NCI-H2196 treated with DMSO at 0.1 percent for 48 hours (cell line): ENCODE measurements around the gene PPP1CA.

ENCODE experiments used
- DNase-seq: peaks from one replicate; lab custom pipeline; 2025; ENCODE audit not compliant: unreplicated experiment; lab: John Stamatoyannopoulos, UW

PPP1CA gene

GRCh38 chr11:67370351-67371076, 31.1 kb downstream of the PPP1CA start:
- DNase-seq: no peak

- no peak for DNase-seq
These were observed 31.8 kb downstream of the PPP1CA start for GRCh38 chr11:67369801-67370284.

DNA sequence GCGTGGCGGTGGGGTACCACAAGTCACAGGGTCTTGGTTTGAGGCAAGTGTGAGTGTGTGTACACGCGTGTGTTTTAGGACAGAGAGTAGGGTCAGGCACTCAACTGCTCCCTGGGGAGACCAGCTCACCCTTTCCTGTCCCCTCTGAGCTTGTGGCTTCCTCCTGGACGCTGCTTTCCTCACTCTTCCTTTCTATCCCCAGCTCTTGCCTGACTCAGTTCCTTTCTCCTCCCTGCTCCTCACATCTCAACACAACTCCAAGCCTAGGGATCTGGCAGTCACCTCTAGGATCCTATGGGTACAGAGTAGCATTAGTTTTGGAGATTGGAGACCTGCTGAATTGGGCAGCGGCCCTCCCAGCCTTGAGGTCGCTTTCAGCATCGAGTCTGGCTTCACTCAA, 32.4 kb downstream of the PPP1CA start:
- no peak for DNase-seq

- no peak for DNase-seq
These were observed 33.0 kb downstream of the PPP1CA start for GRCh38 chr11:67368621-67369020.

DNA sequence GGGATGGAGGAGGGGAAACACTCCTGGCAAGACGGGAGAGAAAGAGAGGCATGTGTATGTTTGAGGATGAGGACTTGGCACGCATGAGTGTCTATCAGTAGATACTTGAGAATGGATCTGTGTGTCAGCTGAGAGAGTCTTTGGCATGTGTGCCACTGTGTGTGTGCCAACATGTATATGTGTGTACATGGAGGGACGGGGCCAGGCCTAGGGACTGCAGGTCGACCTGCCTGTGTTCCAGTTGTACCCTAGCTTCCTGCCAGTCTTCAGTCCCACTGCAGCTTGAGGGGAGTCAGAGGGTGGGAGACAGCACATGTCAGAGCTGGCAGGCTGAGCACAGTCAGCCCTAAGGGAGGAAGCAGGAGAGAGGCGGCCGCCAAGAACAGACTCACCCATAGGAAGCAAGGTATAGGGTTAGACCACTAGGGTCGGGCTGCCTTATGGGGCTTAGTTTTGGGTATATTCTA, 33.9 kb downstream of the PPP1CA start:
- DNase-seq: no peak

GRCh38 chr11:67366961-67367760, 34.5 kb downstream of the PPP1CA start:
- DNase-seq: no peak

DNA sequence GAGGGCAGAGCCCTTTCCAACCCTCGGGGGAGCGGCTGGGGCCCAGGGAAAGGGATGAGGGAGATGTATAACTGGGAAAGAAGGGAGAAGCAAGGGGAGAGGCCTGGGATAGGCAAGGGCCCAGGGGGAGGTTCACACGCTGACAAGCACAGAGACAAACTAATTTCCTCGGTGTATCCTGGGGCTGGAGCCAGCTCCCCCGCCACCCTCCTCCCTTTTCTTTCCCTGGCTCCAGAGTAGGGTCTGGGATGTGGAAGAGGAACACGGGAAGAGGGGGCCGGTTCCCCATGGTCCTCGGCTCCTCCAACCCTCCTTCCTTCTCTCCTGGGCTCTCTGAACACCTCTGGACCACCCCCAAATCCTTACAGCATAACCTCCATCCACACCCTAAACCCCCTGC, 35.1 kb downstream of the PPP1CA start:
- DNase-seq: no peak

DNA sequence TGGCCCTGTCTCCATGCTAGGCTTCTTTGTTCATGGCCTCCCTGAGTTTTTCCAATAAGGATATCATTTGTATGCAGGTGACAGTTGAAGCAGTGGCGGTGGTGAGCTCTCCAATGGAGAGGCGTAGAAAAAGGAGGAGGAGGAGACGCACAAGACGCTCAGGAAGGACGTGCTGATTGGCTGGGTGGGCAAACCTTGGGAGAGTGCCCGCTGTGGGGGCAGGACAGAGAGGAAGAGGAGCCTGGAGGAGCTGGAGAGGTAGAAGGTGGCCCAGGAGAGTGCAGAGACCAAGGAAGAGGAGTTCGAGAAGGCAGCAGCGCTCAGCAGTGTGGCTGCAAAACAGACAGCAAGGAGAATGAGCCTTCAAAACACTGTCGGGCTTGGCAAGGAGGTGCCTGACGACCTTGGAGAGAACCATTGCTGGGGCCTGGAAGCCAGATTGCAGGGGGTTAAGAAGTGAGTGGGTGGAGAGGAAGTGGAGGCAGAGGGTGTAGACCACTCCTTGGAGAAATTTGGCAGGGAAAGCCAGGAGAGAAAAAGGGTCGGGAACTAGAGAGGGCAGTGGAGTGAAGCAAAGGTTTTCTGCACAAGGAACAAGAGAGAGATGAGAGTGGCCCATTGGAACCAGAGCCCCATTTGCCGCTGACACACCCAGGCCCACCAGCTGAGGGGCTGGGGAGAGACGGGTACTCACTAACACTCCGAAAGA, 35.8 kb downstream of the PPP1CA start:
- no peak for DNase-seq

GRCh38 chr11:67364783-67365722, 36.6 kb downstream of the PPP1CA start:
- no peak for DNase-seq

DNA sequence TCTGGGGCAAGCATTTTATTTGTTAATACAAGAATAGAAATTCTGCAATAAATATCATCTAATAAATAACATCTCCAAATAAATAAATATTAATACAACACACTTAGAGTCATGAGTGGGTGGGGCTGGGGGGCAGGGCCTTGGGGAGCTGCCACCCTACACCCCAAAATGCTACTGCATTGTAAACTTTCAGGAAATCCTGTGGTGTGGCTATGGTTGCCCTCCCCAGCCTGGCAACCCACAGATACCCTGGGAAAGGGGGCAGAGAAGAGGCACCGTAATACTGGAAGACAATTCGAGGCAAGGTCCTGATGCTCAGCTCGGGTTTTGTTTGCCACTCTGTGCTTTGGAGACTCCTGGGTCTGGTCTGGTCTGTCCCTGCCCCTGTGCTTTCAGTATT, 37.5 kb downstream of the PPP1CA start:
- no peak for DNase-seq

GRCh38 chr11:67357831-67358670, 43.6 kb downstream of the PPP1CA start:
- DNase-seq: no peak

DNA sequence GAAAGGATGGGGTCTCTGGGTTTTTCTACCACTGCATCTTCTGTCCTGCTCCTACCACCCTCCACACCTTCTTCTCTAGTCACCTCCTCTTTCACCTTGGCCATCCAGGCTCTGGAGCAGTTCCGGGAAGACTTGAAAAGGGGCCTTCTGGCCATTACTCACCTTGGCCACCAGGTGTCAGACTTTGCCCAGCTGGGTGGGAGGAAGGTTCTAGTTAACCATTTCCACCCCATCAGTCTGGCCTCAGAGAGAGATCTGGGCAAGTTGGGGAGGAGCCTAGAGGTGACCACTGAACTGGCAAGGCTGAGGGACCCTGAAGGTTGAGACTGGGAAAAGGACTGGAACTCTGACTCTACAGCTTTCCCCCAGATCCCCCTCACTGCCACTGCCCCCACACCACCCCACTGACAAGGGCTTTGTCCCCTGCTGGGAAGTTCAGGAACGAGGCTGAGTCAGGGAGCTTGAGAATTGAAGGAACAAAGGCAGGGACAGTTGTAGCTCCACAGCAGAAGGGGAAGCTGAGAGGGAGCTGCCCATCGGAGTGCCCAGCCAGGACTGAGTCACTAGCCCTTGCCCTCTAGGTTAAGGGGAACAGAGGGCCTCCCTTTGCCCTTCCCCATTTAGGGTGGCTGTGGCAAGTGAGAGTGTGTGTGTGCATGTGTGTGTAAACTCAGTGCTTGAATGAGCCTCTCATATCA, 44.6 kb downstream of the PPP1CA start:
- peak; percentile 69 for DNase-seq

- no peak for DNase-seq
These were observed 45.2 kb downstream of the PPP1CA start for GRCh38 chr11:67356387-67356863.

DNA sequence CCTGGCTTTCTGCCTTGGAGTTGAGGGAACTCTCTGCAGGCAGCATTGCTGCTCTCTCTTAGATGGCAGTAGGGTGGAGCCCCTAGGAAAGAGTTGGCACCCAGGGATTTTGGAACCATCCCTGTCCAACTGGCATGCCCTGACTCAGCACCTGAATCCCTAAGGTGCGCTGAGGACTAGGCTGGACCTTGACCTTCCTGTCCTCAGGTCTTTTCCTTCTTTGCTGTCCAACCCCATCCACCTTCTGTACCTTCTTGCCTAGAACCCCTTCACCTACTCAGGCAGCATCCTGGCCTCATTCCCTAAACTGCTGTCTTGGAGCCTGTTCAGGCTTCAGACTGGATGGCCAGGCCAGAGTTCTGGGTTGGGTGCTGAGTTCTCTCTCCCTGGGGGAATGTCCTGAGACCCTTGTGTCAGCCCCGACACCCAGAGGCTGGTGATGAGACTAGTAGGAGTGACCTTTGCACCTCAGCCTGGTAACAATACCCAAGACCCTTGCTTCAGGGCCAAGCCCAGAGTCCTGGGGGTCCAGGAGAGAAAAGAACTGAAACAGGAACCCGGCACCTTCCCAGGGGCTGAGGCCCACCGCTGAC, 45.8 kb downstream of the PPP1CA start:
- no peak for DNase-seq

DNA sequence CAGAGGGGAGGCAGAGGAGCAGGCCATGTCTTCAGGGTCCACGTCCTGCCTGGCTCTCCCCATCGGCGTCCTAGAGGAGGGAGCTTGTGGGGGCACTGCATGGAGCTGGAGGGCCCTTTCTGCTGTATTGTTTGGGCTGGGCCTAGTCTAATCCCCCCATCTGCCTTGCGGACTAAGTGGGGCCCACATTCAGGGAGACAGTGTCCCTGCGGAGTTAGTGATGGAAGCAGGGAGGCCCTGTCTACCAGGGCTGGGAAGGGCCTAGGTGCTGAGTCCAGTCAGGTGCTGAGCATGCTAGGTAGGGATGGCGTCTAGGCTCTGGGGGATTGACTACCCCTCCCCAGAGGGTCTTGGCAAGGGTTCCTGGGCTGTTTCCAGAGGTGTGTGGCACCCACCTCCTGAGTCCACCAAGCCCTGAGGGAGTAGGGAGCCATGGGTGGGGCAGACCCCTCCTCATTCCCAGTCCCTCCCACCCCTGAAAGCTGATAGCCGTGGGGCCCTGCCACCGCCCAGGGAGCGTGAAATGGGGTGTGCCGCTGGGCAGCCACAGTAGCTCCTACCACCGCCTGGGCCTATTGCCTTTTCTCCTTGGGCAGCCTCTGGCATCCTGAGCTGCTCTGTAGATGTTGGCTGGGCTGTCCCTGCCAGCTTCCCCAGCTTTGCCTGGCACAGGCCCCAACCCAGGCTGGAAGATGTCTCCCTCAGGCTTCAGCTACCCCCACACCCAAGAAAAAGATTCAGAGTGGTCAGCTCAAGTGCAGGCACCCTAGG, 46.5 kb downstream of the PPP1CA start:
- no peak for DNase-seq

DNA sequence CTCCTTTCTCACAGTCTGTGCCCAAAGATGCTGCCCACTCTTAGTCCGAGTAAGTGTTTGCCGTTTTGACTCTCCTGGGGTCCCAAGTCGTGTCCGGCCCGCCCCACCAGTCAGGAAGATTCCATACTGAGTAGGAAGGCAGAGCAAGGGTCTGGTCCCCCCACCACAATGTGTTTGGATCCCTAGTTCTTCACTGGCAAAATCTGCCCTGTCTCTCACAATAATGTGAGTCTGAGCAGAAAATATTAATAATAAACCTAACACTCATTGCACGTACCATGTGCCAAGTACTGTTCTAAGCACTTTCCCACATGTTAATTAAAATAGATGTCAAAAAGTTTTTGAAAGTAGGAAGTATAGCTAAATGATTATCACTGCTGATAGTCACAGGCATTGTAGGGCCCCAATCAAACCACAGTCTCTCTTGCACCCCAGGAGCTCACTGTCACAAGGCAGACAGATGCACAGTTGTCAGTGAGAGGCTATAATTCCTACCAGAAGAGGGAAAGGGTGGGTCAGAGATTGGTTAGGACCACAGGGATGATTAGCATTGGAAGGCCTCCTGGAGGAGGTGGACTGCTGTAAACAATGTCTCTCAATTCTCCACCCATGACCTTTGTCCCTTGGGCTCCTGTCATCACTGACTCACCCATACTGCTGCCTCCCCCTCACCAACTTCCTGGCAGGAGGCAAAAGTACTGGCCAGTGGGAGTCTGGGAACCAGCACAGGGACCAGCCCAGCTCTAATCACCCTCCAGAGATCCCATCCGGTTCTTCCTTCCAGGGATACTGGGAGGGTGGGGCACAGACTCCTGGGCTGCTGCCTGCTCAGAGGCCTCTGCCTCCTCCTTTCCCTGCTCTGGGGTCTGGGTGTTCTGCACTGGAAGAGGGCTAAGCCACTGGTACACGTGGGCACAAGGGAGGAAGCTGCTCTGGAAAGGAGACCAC, 47.3 kb downstream of the PPP1CA start:
- DNase-seq: no peak
